DMS 273 (cell line): ENCODE results near the gene APOBEC3A.
"Not testable (repeated sequence)": the region's sequence is repeated elsewhere in the genome, so short reads cannot be mapped to it uniquely, and the experiment has no call there.

ENCODE experiments used
- DNase-seq: peaks from one replicate; lab custom pipeline; 2025; ENCODE audit not compliant: unreplicated experiment; lab: John Stamatoyannopoulos, UW

APOBEC3A gene

GRCh38 chr22:38957808-38958650, 620 bp downstream of the APOBEC3A start:
- no peak for DNase-seq

- not testable (repeated sequence) for DNase-seq
Observed at GRCh38 chr22:38958651-38958943, 1.2 kb downstream of the APOBEC3A start.

- no peak for DNase-seq
Observed at GRCh38 chr22:38959590-38959989, 2.2 kb downstream of the APOBEC3A start.

GRCh38 chr22:38960673-38961072, 3.3 kb downstream of the APOBEC3A start:
- not testable (repeated sequence) for DNase-seq

- not testable (repeated sequence) for DNase-seq
Observed at GRCh38 chr22:38963291-38963738, 5.9 kb downstream of the APOBEC3A start.

GRCh38 chr22:38963872-38964271, 6.5 kb downstream of the APOBEC3A start:
- DNase-seq, result no peak

- DNase-seq, result no peak
Observed at GRCh38 chr22:38964306-38964705, 6.9 kb downstream of the APOBEC3A start.

- DNase-seq, result no peak
Observed at GRCh38 chr22:38964989-38965388, 7.6 kb downstream of the APOBEC3A start.

- DNase-seq, result no peak
Observed at GRCh38 chr22:38965614-38966379, 8.4 kb downstream of the APOBEC3A start.

- DNase-seq, result no peak
Observed at GRCh38 chr22:38966380-38966702, 8.9 kb downstream of the APOBEC3A start.

- DNase-seq, result no peak
Observed at GRCh38 chr22:38966942-38967341, 9.5 kb downstream of the APOBEC3A start.

- no peak for DNase-seq
Observed at GRCh38 chr22:38967451-38968450, 10.3 kb downstream of the APOBEC3A start.

- no peak for DNase-seq
Observed at GRCh38 chr22:38968801-38969200, 11.4 kb downstream of the APOBEC3A start.

- DNase-seq, result no peak
Observed at GRCh38 chr22:38970551-38970950, 13.1 kb downstream of the APOBEC3A start.

- no peak for DNase-seq
Observed at GRCh38 chr22:38971202-38971601, 13.8 kb downstream of the APOBEC3A start.

- no peak for DNase-seq
Observed at GRCh38 chr22:38971791-38972190, 14.4 kb downstream of the APOBEC3A start.

GRCh38 chr22:38972558-38972957, 15.1 kb downstream of the APOBEC3A start:
- no peak for DNase-seq

- DNase-seq, result peak; percentile 57
Observed at GRCh38 chr22:38973289-38974169, 16.1 kb downstream of the APOBEC3A start.

GRCh38 chr22:38974170-38974825, 16.9 kb downstream of the APOBEC3A start:
- DNase-seq, result no peak

GRCh38 chr22:38974826-38975175, 17.4 kb downstream of the APOBEC3A start:
- no peak for DNase-seq
